ENCODE results near the gene HCAR1.
"Not testable (repeated sequence)": the region's sequence is repeated elsewhere in the genome, so short reads cannot be mapped to it uniquely, and the experiment has no call there.

- TF ChIP-seq CTCF, POLR2A (IDR thresholded peaks at IDR 0.05): not testable (repeated sequence)
Measured at GRCh38 chr12:122696922-122697321, 33.7 kb downstream of the HCAR1 start.
